Psoas muscle (tissue), 8 donors: Measurements from ENCODE around the gene MTHFR. TPM values are rescaled to one million over a fixed set of nuclear protein-coding genes. Genes with fewer than 3 reads are reported as not detected.

Source experiments
- ATAC-seq, 4 donors: fragments of 200-7000 bp; cut with Tn5 transposase; one replicate each; pipeline ENCODE4 v1.9.1; 2020; ENCODE audit warnings: moderate library complexity in 3 of 4, mild to moderate bottlenecking in 2 of 4
- DNase-seq, 2 donors: peaks; one replicate each; pipeline ENCODE4 v3.0.0-alpha.2; 2020
- H3K27ac ChIP-seq: fragments of 200-600 bp; one replicate; pipeline ENCODE4 v1.8.0; 2022
- H3K27me3 ChIP-seq, 3 donors: fragments of 200-600 bp in 1 of 3; one replicate each; pipeline versions ENCODE4 v1.6.1 to v1.8.0; 2013 to 2022; ENCODE audit warnings: low read length in 2 of 3, mild to moderate bottlenecking in 2 of 3, moderate library complexity in 1 of 3; ENCODE audit not compliant: insufficient read depth in 3 of 3
- H3K36me3 ChIP-seq, 2 donors: fragments of 200-600 bp in 1 of 2; one replicate each; pipeline versions ENCODE4 v1.6.1 to v1.8.0; 2013 to 2022; ENCODE audit warnings: low read depth in 1 of 2, mild to moderate bottlenecking in 1 of 2, moderate library complexity in 1 of 2; ENCODE audit not compliant: insufficient read depth in 1 of 2
- H3K4me1 ChIP-seq: fragments of 200-600 bp; one replicate; pipeline ENCODE4 v1.8.0; 2022
- H3K4me3 ChIP-seq: fragments of 200-600 bp; one replicate; pipeline ENCODE4 v1.8.0; 2022; ENCODE audit warnings: mild to moderate bottlenecking
- H3K9me3 ChIP-seq: fragments of 200-600 bp; one replicate; pipeline ENCODE4 v1.8.0; 2022
- CTCF ChIP-seq: fragments of 200-600 bp; IDR thresholded peaks from one replicate; pipeline ENCODE4 v1.8.0; 2022; ENCODE audit warnings: antibody characterized with exemption
- WGBS, 3 donors: extraction: QIAGEN DNeasy Blood & Tissue Kit; methylation state at CpG; one replicate each; pipeline versions ENCODE4 v1.1.6 to v1.1.7; 2013; 5-methylcytosine and 5-hydroxymethylcytosine counted together
- intact Hi-C, 2 donors: fragments of 100-400 bp; cut with DNase I; formaldehyde crosslinking; loops; one replicate each; pipeline versions ENCODE4 v1.11.0 to v1.14.2; 2022
- polyA plus RNA-seq, 3 donors: library from polyadenylated mRNA; stranded (reverse); fragments of 200-250 nt; gene quantifications; one replicate each; pipeline ENCODE4 v1.2.3, GENCODE V29; 2013
- total RNA-seq, 4 donors: library from RNA; stranded (reverse); fragmentation: NEBNext Ultra II Directional in 2 of 4; extraction: Animal tissue kit (Norgen Biotek cat#: 25700) in 2 of 4; gene quantifications; one replicate each; pipeline versions ENCODE4 v1.2.1 to v1.2.4, GENCODE V29; 2021 to 2023
- donor health status: healthy with polysubstance abuse.
- donor health status: DM: no; HTN: no; CAD: no; lungs with moderate emphysema.
- donor health status: Bipolar disorder and iron deficiency.
- donor health status: healthy.
- donor health status: DM: yes; HTN: yes; CAD: no.
- donor health status: DM: no; HTN: no; CAD: no.
- donor health status: DM: no; HTN: no; CAD: no.
- donor health status: DM: yes; HTN: yes; CAD: no.

Gene MTHFR
- total and polyA plus RNA-seq, 7 donors: 5.8 to 26.2 (median 15.3) TPM

- H3K36me3 ChIP-seq: no peaks in the 10 kb centered on the region
- H3K27me3 ChIP-seq: no peaks in the 10 kb centered on the region
- intact Hi-C loops: no loop called here
- H3K9me3 ChIP-seq: no peaks in the 10 kb centered on the region
- H3K4me3 ChIP-seq: no peak overlapping the region
- H3K4me1 ChIP-seq: no peaks in the 10 kb centered on the region
- no peak for TF ChIP-seq CTCF
- no peak overlapping the region for H3K27ac ChIP-seq
- no peak for ATAC-seq
- DNase-seq: no peak
Measured at GRCh38 chr1:11770011-11770410, 35.8 kb downstream of the MTHFR start.

DNA sequence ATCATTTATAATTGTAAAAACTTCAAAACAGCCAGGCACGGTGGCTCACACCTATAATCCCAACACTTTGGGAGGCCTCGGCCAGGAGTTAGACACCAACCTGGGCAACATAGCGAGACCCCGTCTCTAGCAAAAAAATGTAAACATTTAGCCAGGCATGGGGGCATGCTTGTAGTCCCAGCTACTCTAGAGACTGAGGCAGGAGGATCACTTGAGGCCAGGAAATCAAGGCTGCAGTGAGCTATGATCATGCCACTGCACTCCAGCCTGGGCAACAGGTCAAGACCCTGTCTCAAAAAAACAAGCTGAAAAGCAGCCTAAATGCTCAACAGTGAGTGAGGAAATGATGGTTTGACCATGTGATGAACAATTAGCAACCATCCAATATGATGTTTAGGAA, 36.5 kb downstream of the MTHFR start:
- Histone ChIP-seq H3K27ac (no peak overlapping the region), H3K27me3 (no peaks in the 10 kb centered on the region), H3K9me3 (no peaks in the 10 kb centered on the region), H3K4me1 (no peaks in the 10 kb centered on the region), H3K4me3 (no peak overlapping the region), H3K36me3 (no peaks in the 10 kb centered on the region)
- WGBS, 3 donors: 76 to 85% (median 80%) methylated on average over 4 of the region's 4 CpGs
- ATAC-seq (no peak), DNase-seq (no peak)
- intact Hi-C loops: no loop called here
- no peak for TF ChIP-seq CTCF

GRCh38 chr1:11768821-11769220, 36.9 kb downstream of the MTHFR start:
- WGBS, 3 donors: 48 to 60% (median 53%) methylated on average over 4 of the region's 4 CpGs
- ATAC-seq: no peak
- intact Hi-C loops: no loop called here

DNA sequence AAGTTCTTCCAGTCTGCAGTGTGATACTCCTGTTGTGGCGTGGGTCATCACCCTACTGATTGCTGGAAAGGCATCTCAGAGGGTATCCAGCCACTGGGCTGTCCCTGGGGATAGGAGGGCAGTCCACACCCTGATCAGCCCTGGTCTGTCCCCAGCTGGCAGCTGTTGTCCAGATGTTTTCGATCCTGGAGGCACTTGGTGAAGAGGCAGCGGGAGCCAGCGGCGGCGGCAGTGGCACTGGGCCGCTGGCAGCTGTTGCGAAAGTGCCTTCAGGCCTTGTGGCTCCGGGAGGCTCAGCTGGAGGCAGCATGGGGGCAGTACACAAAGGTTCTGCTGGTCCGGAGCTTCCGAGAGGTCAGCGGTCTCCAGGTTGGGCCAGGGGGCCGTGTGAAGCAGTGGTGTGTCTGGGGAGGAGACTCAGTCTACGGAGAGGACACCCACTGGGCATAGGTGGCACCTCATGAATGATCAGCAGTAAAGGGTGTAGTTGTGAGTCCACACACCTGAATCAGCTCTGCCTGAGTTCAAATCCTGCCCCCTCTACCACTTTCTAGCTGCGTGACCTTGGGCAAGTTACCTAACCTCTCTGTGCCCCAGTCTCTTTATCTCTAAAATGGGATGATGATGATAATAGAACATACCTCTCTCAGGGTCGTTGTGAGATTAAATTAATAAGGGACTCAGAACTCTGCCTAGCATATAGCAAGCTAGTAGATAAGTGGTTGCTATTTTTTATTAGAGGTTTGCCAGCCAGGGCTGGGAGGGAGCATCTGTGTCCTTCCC, 37.7 kb downstream of the MTHFR start:
- no peak overlapping the region for H3K4me3 ChIP-seq
- H3K36me3 ChIP-seq: no peaks in the 10 kb centered on the region
- no peaks in the 10 kb centered on the region for H3K4me1 ChIP-seq
- intact Hi-C loops: no loop called here
- no peak overlapping the region for H3K27ac ChIP-seq
- DNase-seq (no peak), ATAC-seq (no peak)
- no peaks in the 10 kb centered on the region for H3K9me3 ChIP-seq
- WGBS, 3 donors: 46 to 59% (median 48%) methylated on average over 16 of the region's 16 CpGs
- H3K27me3 ChIP-seq: no peaks in the 10 kb centered on the region
- no peak for TF ChIP-seq CTCF

More at GRCh38 chr1:11768821-11769220, 36.9 kb downstream of the MTHFR start:
- no peaks in the 10 kb centered on the region for H3K36me3 ChIP-seq
- TF ChIP-seq CTCF: no peak
- no peak overlapping the region for H3K27ac ChIP-seq
- H3K27me3 ChIP-seq: no peaks in the 10 kb centered on the region
- H3K4me1 ChIP-seq: no peaks in the 10 kb centered on the region
- H3K4me3 ChIP-seq: no peak overlapping the region
- DNase-seq: no peak
- no peaks in the 10 kb centered on the region for H3K9me3 ChIP-seq

DNA sequence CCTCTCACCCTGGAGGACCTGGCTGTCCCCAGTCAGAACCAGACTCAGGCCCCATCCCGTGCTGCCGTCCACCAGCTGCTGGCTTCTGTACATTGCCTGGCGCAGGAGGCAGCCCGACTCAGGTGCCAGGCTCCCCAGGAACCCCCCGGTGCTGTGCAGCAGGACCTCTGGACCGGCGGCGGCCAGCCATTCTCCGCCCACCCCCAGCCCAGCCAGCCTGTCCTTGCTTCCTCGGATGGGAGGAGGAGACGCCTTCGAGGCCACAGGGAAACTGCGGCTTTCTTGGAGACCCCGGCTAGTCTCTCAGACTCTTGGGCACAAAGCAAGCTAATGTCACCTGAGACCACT, 39.4 kb downstream of the MTHFR start:
- no peaks in the 10 kb centered on the region for H3K4me1 ChIP-seq
- WGBS, 3 donors: 77 to 90% (median 82%) methylated on average over 13 to 14 of the region's 14 CpGs
- no peak overlapping the region for H3K27ac ChIP-seq
- H3K36me3 ChIP-seq: no peaks in the 10 kb centered on the region
- intact Hi-C loops: no loop called here
- no peaks in the 10 kb centered on the region for H3K9me3 ChIP-seq
- no peak for ATAC-seq
- no peak for DNase-seq
- no peak overlapping the region for H3K4me3 ChIP-seq
- peaks cover 0 to 17% (median 2%) of the 10 kb centered on the region in 3 donors for H3K27me3 ChIP-seq
- no peak for TF ChIP-seq CTCF
